ENCODE measurements around the gene DRD1. TPM values are rescaled to one million over a fixed set of nuclear protein-coding genes. Genes with fewer than 3 reads are reported as not detected.
"Not testable (repeated sequence)": the region's sequence is repeated elsewhere in the genome, so short reads cannot be mapped to it uniquely, and the experiment has no call there.

The DRD1 gene
- total and polyA plus RNA-seq, 2 of the 4 experiments (the other 2 are of a cell fraction), result 0.18 to 0.19 TPM

- CTCF ChIA-PET, result interaction anchor here (3.1 kb wide), 1 partner anchor 18 kb away, joined by 10 read pairs; no protein-coding TSS in a partner anchor
- H3K79me1 ChIP-seq (ENCODE audit: low read depth in 1 of 2, low read length in 2 of 2); H2AK9ac ChIP-seq (replicated peaks; ENCODE audit: low read depth, low read length, poor library complexity); H3K9ac ChIP-seq (ENCODE audit: low read depth, low read length); H3K4me1 ChIP-seq (ENCODE audit: control insufficient read depth, insufficient read depth, low read length); H3K9me3 ChIP-seq (ENCODE audit: control insufficient read depth, insufficient read depth, low read length); H2AFZ ChIP-seq (replicated peaks; ENCODE audit: low read length, poor library complexity); H3K4ac ChIP-seq (ENCODE audit: low read depth, low read length); H2BK120ac ChIP-seq (ENCODE audit: low read depth, low read length); H2BK20ac ChIP-seq (ENCODE audit: low read depth, low read length); H3K36me3 ChIP-seq (ENCODE audit: control insufficient read depth, insufficient read depth, low read length); H2BK15ac ChIP-seq (ENCODE audit: low read depth, low read length); H3K4me2 ChIP-seq (ENCODE audit: low read depth, low read length); H4K8ac ChIP-seq (ENCODE audit: low read depth in 2 of 2, low read length in 2 of 2); intact Hi-C loops (cut with micrococcal nuclease); H4K91ac ChIP-seq (ENCODE audit: insufficient read depth, low read depth, low read length); H3K14ac ChIP-seq (replicated peaks; ENCODE audit: low read depth, low read length); H3K23ac ChIP-seq (ENCODE audit: low read depth, low read length); ATAC-seq (ENCODE audit: low read depth); dilution Hi-C loops (cut with HindIII; ENCODE audit: low sequenced_read_pairs, unreplicated experiment); H4K5ac ChIP-seq (ENCODE audit: low read depth, low read length); H3K9me1 ChIP-seq (ENCODE audit: insufficient read depth, low read length); DNase-seq; POLR2A ChIA-PET (ENCODE audit: unreplicated experiment); H3K56ac ChIP-seq (ENCODE audit: extremely low read depth, insufficient read depth, low read length); BruUV-seq (replicated peaks); H2AK5ac ChIP-seq (ENCODE audit: low read depth, low read length); H3K18ac ChIP-seq (ENCODE audit: low read depth, low read length); H3K4me3 ChIP-seq (ENCODE audit: insufficient read depth, low read depth, low read length); H2BK5ac ChIP-seq (ENCODE audit: low read depth, low read length, poor library complexity, severe bottlenecking); H4K20me1 ChIP-seq (ENCODE audit: insufficient read depth, low read length); H3K27ac ChIP-seq (ENCODE audit: insufficient read depth, low read length): not testable (repeated sequence)
- WGBS, 2 experiments (ENCODE audit: extremely low coverage in 2 of 2, insufficient read length in 1 of 2), result 85 to 100% methylated on average over 1 to 8 of the region's 14 CpGs
- in situ Hi-C loops (cut with MboI; ENCODE audit: low sequenced_read_pairs), result loop anchor here (5.0 kb wide), 1 partner anchor 494 kb away; no protein-coding TSS in a partner anchor
- H3K27me3 ChIP-seq (ENCODE audit: control insufficient read depth, insufficient read depth, low read length), result peaks cover 15% of the 10 kb centered on the region
Observed at GRCh38 chr5:175446378-175446777, 2.4 kb upstream of the DRD1 start.

Data from IMR-90 (cell line).